MCF 10A (cell line): ENCODE measurements around the gene RIC3. TPM values are rescaled to one million over a fixed set of nuclear protein-coding genes. Genes with fewer than 3 reads are reported as not detected.
A peak's percentile ranks its signal among the peaks of the same experiment; 100 is the strongest.

Experiments
- BruUV-seq: library from RNA; stranded (reverse); fragments of 400-500 nt; replicated peaks from 2 replicates; lab custom pipeline; 2021; lab: Mats Ljungman, UMichigan
- CTCF ChIA-PET: fragments of 300-600 bp; sonication (Branson Sonifier 250); formaldehyde crosslinking; extraction: SDS; loops from one replicate; lab custom pipeline; 2021; ENCODE audit warnings: antibody characterized with exemption, inconsistent platforms; lab: Yijun Ruan, JAX
- POLR2A ChIA-PET: fragments of 300-600, 350-650 bp; sonication (Branson Sonifier 250); formaldehyde crosslinking; extraction: SDS; loops from one replicate; lab custom pipeline; 2020; ENCODE audit warnings: antibody characterized with exemption, inconsistent platforms; lab: Yijun Ruan, JAX
- DNase-seq: peaks from one replicate; pipeline ENCODE4 v3.0.0-alpha.2; 2018; ENCODE audit not compliant: unreplicated experiment
- H3K27ac Mint-ChIP-seq: one replicate; pipeline ENCODE4 v1.8.0; 2022; ENCODE audit warnings: mild to moderate bottlenecking, low read depth, mixed read lengths; ENCODE audit not compliant: unreplicated experiment
- H3K27me3 Mint-ChIP-seq: one replicate; pipeline ENCODE4 v1.8.0; 2022; ENCODE audit warnings: mixed read lengths; ENCODE audit not compliant: insufficient read depth, unreplicated experiment
- H3K36me3 Mint-ChIP-seq: one replicate; pipeline ENCODE4 v1.8.0; 2022; ENCODE audit warnings: mild to moderate bottlenecking, moderate library complexity, mixed read lengths; ENCODE audit not compliant: insufficient read depth, unreplicated experiment
- H3K4me1 Mint-ChIP-seq: one replicate; pipeline ENCODE4 v1.8.0; 2022; ENCODE audit warnings: mixed read lengths; ENCODE audit not compliant: insufficient read depth, unreplicated experiment
- H3K4me3 Mint-ChIP-seq: one replicate; pipeline ENCODE4 v1.8.0; 2022; ENCODE audit warnings: mild to moderate bottlenecking, moderate library complexity, mixed read lengths; ENCODE audit not compliant: unreplicated experiment
- H3K9me3 Mint-ChIP-seq: one replicate; pipeline ENCODE4 v1.8.0; 2022; ENCODE audit warnings: mixed read lengths; ENCODE audit not compliant: unreplicated experiment
- CTCF ChIP-seq: fragments of 200-600 bp; IDR thresholded peaks from one replicate; pipeline ENCODE4 v1.8.0; 2022; ENCODE audit warnings: antibody characterized with exemption, mild to moderate bottlenecking; ENCODE audit not compliant: unreplicated experiment
- intact Hi-C: fragments of 100-400 bp; cut with micrococcal nuclease; formaldehyde crosslinking; loops from 2 replicates; pipeline ENCODE4 v1.14.1; 2022
- total RNA-seq: library from RNA; stranded (reverse); gene quantifications from 2 replicates; pipeline ENCODE4 v1.2.3, GENCODE V29; 2022

The RIC3 gene
- total RNA-seq, 1 experiment from 2014 or later, result 0.65 TPM

GRCh38 chr11:8059030-8059429 is 109.8 kb downstream of the RIC3 start:
- no TSS peak for BruUV-seq
- H3K27ac Mint-ChIP-seq, result no peak overlapping the region
- ChIA-PET POLR2A (interaction anchor here (0.7 kb wide), 1 partner anchor 8 kb away, joined by 3 read pairs; no protein-coding TSS in a partner anchor), CTCF (interaction anchor here (0.6 to 2.9 kb wide), 4 partner anchors 11 to 1429 kb away, joined by 3 to 17 read pairs (median 6); no protein-coding TSS in a partner anchor)
- no peaks in the 10 kb centered on the region for H3K27me3 Mint-ChIP-seq
- no peak for TF ChIP-seq CTCF
- no peaks in the 10 kb centered on the region for H3K9me3 Mint-ChIP-seq
- no peak overlapping the region for H3K4me3 Mint-ChIP-seq
- DNase-seq, result no peak
- H3K36me3 Mint-ChIP-seq, result no peaks in the 10 kb centered on the region
- intact Hi-C loops, result no loop called here
- peaks cover 8% of the 10 kb centered on the region for H3K4me1 Mint-ChIP-seq

GRCh38 chr11:8058216-8058615 is 110.6 kb downstream of the RIC3 start:
- ChIA-PET CTCF (interaction anchor here (0.6 to 2.9 kb wide), 4 partner anchors 10 to 393 kb away, joined by 4 to 17 read pairs (median 6); no protein-coding TSS in a partner anchor), POLR2A (interaction anchor here (0.7 kb wide), 1 partner anchor 9 kb away, joined by 3 read pairs; no protein-coding TSS in a partner anchor)
- H3K27ac Mint-ChIP-seq, result no peak overlapping the region
- H3K4me1 Mint-ChIP-seq, result peaks cover 8% of the 10 kb centered on the region
- no peaks in the 10 kb centered on the region for H3K36me3 Mint-ChIP-seq
- no peak for DNase-seq
- no peak for TF ChIP-seq CTCF
- intact Hi-C loops, result no loop called here
- BruUV-seq, result no TSS peak
- no peaks in the 10 kb centered on the region for H3K9me3 Mint-ChIP-seq
- H3K27me3 Mint-ChIP-seq, result no peaks in the 10 kb centered on the region
- no peak overlapping the region for H3K4me3 Mint-ChIP-seq

- ChIA-PET CTCF (interaction anchor here (1.5 to 3.4 kb wide), 6 partner anchors 14 to 43 kb away, joined by 3 to 26 read pairs (median 7); no protein-coding TSS in a partner anchor), POLR2A (interaction anchor here (0.7 to 1.3 kb wide), 2 partner anchors 10 to 38 kb away, joined by 3 to 5 read pairs; no protein-coding TSS in a partner anchor)
- H3K36me3 Mint-ChIP-seq, result no peaks in the 10 kb centered on the region
- DNase-seq, result peak; percentile 39
- no peak overlapping the region for H3K4me3 Mint-ChIP-seq
- BruUV-seq, result no TSS peak
- H3K4me1 Mint-ChIP-seq, result peaks cover 8% of the 10 kb centered on the region
- H3K27me3 Mint-ChIP-seq, result peaks cover under 1% of the 10 kb centered on the region
- no peak overlapping the region for H3K27ac Mint-ChIP-seq
- intact Hi-C loops, result no loop called here
- TF ChIP-seq CTCF, result no peak
- H3K9me3 Mint-ChIP-seq, result no peaks in the 10 kb centered on the region
Measured at GRCh38 chr11:8056810-8057463, 111.9 kb downstream of the RIC3 start.

Other genes starting within 250 kb of the RIC3 start
- not detected in 2 replicates for gene OR10A6, start 237.8 kb downstream of the RIC3 start, total RNA-seq
- gene OR10A3, start 227.3 kb downstream of the RIC3 start, total RNA-seq, result not detected in 2 replicates
- gene NLRP10, start 203.6 kb downstream of the RIC3 start, total RNA-seq, result 0.42 and 1.3 TPM in 2 replicates
- gene EIF3F, start 181.7 kb downstream of the RIC3 start, total RNA-seq, result 255 and 309 TPM in 2 replicates
- gene TUB, start 87.8 kb downstream of the RIC3 start, total RNA-seq, result 1.4 and 1.8 TPM in 2 replicates
- not detected in 2 replicates for gene LMO1, start 94.9 kb upstream of the RIC3 start, total RNA-seq